GM04503 (cell line): ENCODE data around the gene TMEM114.
"Not testable (repeated sequence)": the region's sequence is repeated elsewhere in the genome, so short reads cannot be mapped to it uniquely, and the experiment has no call there.

Source experiments
- DNase-seq: peaks from one replicate; pipeline ENCODE4 v3.0.0-alpha.2; 2012; ENCODE audit warnings: low read depth

TMEM114 gene

DNA sequence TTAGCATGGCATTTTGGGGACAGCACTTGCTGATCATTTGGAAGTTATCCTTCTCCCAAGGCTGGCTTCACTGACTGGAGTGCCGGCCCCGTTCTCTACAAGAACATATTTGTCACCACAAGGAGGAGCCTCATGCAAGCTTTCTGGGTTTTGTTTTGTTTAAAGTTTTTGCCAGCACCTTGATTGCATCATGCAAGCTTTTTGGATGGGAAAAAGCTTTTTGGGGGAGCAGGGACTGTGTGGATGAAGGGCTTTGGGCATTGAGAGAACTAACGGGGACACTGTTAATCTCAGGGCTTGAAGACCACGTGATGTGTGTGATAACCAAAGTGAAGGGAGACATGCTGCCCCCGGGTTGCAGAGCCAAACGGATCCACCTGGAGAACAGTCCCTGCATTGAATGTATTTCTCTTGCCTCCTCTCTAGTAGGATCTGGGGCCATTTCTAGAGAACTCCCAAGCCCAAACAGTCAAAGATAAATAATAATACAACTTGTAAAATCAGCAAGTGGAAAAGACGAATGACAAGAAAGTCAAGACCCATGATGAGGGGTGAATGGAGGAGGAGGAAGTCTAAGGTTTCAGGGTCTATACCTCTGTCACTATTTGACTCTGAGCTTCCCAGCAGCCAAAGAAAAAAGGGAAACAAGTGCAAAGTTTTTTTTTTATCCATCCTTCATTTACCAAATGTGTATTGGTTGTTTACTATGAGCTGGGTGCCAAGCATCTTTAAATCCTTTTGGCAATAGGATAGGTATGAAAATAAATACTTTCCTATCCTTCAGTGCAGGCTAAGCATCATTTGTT is 17.2 kb downstream of the TMEM114 start:
- DNase-seq: peak; percentile 3

DNA sequence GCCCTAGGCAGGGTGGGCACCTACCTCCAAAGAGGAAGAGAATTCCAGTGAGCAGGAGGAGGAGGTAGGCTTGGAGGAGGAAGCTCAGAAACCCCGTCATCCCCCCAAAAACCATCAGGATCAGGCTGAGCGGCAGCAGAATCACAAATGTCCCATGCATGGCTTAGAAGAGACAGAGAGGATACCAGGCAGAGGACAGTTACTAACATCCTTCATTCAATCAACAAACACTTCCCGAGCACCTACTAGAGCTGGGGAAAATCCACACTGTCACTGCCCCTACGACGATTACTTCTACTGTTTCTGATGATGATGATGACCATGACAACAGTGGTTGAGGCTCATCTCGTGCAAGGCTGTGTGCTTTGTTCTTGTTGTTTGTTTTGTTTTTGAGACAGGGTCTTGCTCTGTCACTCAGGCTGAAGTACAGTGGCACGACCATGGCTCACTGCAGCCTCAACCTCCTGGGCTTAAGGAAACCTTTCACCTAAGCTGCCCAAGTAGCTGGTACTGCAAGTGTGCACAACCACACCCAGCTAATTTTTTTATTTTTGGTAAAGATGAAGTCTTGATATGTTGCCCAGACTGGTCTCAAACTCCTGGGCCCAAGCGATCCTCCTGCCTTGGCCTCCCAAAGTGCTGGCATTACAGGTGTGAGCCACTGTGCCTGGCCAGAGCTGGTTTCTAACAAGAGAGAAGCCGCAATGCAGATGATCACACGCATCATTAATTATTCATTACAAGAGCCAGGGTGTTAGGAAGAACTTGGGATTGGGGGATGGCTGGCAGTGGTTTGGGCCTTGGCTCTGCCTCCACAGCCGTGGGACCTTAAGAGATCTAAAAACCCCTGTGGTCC is 18.0 kb downstream of the TMEM114 start:
- no peak for DNase-seq

- peak; percentile 34 for DNase-seq
These were observed 19.2 kb downstream of the TMEM114 start for GRCh38 chr16:8571061-8571596.

- DNase-seq: not testable (repeated sequence)
These were observed 19.9 kb downstream of the TMEM114 start for GRCh38 chr16:8570393-8570792.

DNA sequence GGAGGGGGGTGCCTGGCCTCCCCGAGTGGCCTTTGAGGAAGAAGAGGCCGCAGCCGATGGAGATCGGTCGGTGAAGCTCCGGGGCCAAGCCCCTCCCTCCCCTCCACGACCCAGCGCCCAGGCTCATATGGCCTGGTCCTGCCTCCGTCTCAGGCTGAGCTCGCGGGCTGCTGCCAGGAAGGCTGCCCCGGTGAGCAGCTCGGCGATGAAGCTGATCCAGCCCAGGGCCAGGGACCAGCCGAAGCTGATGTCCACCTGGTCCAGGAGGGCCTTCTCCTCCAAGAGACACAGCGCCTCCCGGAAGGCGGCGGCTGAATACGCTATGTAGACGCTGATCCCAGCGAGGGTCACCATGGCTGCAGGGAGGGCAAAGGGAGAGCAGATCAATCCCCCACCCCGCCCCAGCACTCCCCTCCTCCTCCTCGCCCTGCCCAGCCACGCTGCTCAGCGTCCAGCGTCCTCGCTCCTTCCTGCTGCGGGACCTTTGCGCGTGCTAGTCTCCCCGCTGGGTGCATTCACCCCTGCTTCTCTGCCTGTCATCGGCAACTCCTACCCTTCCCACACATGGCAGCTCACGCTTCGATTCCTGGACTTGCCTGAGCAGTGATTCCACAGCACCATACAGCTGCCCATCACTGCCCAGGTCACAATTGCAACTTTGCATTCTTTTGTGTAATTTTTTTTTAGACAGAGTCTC is 20.5 kb downstream of the TMEM114 start:
- no peak for DNase-seq

- no peak for DNase-seq
These were observed 22.1 kb downstream of the TMEM114 start for GRCh38 chr16:8568231-8568617.

DNA sequence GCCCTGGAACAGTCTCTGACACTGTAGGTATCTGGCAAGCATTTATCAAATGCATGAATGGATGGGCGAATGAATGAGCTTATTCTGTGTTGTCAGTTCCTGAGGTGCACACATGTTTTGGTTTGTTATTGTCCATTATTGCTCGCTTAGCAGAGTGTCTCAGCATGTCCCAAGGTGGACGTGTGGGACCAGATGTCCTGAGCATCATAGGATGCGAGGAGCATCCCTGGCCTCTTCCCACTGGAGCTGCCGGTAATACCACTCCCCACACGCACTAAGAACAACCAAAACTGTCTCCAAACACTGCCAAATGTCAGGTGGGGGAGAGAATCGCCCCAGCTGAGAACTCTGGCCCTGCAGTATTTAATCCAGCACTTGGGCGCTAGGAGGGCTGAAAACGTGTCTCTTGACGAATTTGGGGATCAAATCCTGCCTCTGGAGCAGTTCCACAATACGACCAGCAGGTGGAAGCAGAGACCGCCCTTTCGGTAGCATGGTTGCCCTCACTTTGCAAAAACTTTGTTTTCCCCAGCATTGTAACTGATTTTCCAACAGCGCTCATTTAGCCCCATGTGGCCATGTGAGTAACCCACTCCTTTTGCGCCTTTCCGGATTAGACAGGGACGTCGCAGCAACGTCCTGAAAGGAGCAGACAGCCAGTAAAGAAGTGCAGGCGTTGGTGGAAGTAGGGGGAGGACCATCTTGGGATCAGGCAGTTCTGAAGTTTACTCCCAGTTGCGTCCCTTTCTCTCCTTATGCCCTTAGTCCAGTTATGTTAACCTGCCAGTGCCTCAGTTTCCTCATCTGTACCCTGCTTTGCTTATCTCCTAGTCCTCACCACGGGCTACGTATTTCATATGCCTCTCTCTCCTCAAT is 22.7 kb downstream of the TMEM114 start:
- peak; percentile 50 for DNase-seq

DNA sequence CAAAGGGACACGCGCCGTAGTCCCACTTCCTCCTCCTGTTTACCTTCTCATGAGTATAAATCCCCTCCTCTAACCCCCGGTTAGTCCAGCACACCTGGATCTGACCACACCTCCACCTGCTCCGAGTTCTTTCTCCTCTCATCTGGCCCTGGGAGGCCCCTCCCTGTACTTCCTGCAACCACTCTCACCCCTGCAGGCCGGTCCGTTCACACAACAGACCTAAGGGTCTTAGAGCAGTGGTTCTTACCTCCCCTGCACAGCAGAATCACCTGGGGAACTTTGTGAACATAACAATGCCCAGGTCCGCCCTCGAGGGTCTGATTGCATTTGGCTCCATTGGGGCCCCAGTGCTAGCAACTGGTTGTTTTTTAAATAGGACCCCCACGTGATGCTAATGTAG is 24.8 kb downstream of the TMEM114 start:
- DNase-seq: no peak

- DNase-seq: no peak
These were observed 25.4 kb downstream of the TMEM114 start for GRCh38 chr16:8564934-8565345.

DNA sequence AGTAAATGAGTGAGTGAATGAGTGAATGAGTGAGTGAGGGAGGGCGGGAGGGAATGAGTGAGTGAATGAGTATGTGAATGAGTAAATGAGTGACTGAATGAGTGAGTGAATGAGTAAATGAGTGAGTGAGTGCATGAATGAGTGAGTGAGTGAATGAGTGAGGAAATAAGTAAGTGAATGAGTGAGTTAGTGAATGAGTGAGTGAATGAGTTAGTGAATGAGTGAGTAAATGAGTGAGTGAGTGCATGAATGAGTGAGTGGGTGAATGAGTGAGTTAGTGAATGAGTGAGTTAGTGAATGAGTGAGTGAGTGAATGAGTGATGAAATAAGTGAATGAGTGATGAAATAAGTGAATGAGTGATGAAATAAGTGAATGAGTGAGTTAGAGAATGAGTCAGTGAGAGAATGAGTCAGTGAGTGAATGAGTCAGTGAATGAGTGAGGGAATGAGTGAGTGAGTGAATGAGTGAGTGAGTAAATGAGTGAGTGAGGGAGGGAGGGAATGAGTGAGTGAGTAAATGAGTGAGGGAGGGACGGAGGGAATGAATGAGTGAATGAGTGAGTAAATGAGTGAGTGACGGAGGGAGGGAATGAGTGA is 26.3 kb downstream of the TMEM114 start:
- DNase-seq: not testable (repeated sequence)

- DNase-seq: no peak
These were observed 28.8 kb downstream of the TMEM114 start for GRCh38 chr16:8561496-8561895.

DNA sequence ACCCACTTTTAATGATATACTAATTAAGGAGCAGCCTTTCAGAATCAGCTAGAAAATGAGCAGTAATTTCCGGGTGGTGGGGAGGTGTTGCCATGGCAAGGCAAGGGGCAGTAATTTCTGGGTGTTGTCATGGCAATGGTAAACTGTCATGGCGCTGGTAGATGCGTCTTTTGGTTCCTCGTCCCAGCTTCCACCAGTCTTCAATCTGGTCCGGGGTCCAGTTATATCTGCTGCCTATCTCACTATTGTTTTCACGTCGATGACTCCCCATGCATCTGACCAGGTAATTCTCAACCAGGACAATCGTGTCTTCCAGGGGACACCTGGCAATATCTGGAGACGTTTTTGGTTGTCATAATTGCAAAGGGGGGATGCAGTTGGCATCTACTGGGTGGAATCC is 34.9 kb downstream of the TMEM114 start:
- DNase-seq: no peak

- DNase-seq: no peak
These were observed 35.4 kb downstream of the TMEM114 start for GRCh38 chr16:8554881-8555280.

DNA sequence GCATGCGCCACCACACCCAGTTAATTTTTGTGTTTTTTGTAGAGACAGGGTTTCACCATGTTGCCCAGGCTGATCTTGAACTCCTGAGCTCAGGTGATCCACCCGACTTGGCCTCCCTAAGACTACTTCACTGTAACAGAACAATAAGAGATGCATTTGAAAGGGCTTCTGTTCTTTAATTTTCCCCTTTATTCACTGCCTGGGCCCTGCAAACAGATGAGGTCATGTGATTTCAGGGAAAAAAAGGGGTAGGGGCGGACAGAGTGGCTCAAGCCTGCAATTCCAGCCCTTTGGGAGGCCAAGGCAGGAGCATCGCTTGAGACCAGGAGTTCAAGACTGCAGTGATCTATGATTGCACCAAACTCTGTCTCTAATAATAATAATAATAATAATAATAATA is 36.3 kb downstream of the TMEM114 start:
- DNase-seq: no peak

DNA sequence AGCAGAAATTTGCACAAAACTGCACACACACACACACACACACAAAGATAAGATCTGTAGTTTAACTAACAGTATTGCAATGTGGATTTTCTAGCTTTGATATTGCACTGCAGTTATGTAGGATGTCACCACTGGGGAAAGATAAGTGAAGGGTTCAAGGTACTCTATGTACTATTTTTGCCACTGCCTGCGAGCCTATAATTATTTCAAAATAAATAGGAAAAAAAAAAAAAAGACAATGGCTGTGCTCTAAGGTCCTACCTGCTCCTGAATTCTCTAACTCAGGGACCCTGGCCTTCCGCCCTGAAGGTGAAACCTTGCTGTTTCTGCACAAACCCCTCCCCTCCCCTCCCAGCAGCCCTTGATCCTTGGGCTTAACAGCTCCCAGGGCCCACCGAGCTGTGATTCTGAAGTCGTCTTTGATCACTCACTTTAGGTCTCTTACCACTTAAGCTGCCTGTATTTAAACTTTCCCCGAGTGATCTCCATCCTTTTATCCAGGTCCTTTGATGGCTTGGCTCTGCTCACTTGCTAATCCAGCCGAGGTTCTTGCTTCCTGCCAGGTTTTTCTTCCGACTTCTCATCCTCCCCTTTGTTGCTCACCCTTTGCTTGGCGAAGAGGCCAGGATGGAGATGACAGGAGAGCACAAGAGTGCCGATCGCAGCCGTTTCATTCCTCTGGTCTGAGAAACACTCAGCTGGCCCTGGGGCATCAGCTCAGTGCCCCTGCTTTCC is 37.7 kb downstream of the TMEM114 start:
- DNase-seq: no peak

DNA sequence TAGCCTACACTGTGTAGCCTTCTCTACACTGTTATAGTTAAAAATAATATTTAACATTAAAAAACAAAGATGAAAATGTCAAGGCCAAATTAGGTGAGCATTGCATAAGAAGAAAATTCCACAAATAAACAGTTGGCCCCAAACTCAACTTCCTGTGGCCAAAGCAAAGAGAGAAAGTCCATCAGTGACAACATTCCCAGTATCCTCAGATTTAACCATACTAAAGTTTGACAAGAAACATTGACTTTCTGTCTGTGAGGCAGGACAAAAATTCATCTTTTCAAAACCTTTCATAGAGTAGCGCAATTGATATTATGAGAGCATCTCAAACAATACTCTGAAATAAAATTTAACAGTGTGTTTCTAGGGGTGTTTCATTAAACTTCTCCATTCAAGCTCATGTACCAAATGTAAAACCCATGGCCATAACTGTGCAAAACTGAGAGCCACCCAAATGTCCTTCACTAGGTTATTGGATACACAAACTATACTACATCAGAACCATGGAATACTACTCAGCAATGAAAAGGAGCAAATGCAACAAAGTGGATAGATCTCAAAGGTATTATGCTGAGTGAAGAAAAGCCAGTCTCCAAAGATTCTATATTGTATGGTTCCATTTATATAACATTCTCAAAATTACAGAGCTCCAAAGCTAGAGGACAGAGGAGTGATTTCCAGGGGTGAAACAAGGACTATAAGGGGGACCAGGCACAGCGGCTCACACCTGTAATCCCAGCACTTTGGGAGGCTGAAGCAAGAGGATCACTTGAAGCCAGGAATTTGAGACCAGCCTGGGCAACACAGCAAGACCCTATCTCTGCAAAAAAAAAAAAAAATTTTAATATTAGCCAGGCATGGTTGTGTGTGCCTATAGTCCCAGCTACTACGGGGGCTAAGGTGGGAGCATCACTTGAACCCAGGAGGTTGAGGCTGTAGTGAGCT is 38.7 kb downstream of the TMEM114 start:
- no peak for DNase-seq

- DNase-seq: no peak
These were observed 39.5 kb downstream of the TMEM114 start for GRCh38 chr16:8550728-8551387.

GRCh38 chr16:8549843-8550412 is 40.4 kb downstream of the TMEM114 start:
- DNase-seq: no peak
